ENCODE measurements around the gene SPG7.

The SPG7 gene

DNA sequence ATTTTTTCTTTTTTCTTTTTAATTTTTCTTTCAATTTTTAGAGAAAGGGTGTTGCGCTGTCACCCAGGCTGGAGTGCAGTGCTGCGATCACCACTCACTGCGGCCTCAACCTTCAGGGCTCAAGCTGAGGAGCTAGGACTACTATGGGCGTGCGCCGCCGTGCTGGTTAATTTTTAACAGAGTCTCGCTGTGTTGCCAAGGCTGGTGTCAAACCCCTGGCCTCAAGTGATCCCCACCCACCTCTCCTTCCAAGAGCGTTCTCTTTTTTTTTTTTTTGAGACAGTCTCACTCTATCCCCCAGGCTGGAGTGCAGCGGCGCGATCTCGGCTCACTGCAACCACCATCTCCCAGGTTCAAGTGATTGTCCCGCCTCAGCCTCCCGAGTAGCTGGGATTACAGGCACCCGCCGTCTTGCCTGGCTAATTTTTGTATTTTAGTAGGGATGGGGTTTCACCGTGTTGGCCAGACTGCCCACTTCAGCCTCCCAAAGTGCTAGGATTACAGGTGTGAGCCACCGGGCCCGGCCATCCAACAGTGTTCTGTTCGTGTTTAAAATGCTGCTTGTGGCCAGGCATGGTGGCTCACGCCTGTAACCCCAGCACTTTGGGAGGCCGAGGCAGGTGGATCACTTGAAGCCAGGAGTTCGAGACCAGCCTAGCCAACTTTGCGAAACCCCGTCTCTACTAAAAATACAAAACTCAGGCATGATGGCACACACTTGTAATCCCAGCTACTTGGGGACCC is 37.8 kb downstream of the SPG7 start:
- DNase-seq (ENCODE audit: low read depth in 2 of 2, low spot score in 1 of 2): no peak

DNA sequence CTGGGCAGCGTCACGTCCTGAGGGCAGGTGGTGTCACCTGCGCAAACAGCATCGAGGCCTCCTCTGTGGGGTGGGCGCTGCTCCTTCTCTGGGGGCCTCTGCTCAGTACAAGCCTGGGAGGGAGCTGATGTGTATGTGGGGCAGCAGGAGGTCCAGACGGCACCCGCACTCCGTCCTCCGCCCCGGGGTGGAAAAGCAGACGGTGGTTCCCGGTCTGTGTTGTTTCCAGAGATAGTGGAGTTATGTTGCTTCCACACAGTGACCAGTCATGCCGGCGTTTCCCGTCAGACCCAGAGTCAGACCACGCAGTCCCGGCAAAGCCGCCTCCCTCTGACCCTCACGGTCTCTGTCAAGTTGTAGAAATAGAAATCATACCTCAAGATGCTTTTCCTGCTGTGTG is 38.6 kb downstream of the SPG7 start:
- no peak for DNase-seq (ENCODE audit: low read depth in 2 of 2, low spot score in 1 of 2)

DNA sequence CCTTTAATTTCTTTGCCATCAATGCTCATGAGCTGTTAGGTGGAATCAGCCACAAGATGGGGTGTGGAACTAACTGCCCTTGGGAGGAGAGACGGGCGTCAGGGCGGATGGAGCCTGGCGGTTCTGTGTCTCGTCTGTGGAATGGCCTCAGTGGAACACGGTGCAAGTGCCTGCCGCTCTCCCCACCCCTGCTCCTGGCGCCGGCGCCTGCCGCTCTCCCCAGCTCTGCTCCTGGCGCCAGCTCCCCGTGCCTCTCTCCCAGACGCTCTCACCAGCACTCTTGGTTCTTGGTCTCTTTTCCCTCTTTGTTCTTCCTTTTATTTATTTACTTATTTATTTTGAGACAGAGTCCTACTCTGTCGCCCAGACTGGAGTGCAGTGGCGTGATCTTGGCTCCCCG is 39.1 kb downstream of the SPG7 start:
- DNase-seq (ENCODE audit: low read depth in 2 of 2, low spot score in 1 of 2): no peak

DNA sequence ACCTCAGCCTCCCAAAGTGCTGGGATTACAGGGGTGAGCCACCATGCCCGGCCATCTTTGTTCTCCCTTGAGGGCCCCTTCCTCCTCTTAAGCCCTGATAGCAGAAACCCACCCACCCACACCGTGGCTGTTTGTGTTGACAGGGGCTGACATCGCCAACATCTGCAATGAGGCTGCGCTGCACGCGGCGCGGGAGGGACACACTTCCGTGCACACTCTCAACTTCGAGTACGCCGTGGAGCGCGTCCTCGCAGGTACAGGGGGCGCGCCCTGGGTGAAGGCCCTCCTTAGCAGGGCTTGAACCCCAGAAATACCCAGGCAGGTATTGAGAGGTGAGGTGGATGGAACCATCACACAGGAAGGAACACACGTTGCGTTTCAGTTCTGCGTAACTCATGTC is 39.7 kb downstream of the SPG7 start:
- DNase-seq (ENCODE audit: low read depth in 2 of 2, low spot score in 1 of 2): no peak

DNA sequence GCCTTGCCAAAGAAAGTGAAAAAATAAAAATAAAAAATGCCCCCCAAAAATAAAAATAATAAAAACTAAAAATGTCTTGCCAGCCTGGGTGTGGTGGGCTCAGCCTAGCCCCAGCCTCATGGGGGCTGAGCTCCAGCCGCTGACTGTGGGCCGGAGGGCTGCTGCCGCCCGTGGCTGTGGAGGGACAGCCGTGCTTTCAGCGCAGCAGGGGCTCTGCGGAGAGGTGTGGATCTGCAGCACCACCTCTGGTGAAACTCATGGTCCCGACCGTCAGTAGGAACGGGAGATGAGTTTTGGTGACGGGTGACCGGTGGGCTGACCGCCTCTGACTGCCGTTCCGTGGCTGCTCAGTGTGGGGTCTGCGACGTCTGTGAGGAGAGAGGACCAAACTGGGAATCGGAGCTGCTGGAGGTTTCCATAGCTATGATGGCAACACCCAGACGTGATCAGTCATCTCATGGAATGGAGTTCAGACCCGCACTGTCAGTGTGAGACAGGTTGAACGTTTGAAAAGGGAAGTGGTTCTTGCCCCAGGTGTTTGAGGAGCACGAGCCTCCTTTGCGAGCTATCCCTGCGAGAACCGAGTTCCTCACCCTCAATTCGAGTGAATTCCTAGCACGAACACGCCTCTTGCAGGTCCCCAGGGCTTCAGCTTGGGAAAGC is 40.3 kb downstream of the SPG7 start:
- DNase-seq (ENCODE audit: low read depth in 2 of 2, low spot score in 1 of 2): no peak

DNA sequence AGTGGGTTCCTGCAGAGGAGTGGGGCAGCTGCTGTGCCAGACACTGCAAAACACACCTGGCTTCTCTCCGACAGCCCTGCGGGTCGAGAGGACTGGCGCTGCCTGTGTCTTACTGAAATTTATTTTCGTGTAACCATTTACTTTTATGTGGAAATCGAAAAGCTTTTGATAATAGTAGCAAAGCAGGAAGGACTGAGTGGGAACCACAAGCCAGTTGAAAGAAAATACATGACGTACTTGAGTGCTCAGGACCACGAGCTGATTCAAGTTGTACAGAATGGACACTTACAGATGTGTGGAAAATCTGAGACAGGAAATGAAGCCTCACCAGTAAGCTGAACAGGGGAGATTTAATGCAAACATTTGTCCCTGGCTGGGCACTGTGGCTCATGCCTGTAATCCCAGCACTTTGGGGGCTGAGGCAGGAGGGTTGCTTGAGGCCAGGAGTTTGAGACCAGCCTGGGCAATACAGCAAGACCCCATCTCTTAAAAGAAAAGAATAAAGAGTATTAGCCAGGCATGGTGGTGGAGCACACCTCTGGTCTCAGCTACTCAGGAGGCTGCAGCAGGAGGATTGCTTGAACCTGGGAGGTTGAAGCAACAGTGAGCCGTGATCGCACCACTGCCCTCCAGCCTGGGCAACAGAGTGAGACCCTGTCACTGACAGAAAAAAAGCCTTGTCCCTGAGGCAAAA is 41.0 kb downstream of the SPG7 start:
- DNase-seq (ENCODE audit: low read depth in 2 of 2, low spot score in 1 of 2): no peak

DNA sequence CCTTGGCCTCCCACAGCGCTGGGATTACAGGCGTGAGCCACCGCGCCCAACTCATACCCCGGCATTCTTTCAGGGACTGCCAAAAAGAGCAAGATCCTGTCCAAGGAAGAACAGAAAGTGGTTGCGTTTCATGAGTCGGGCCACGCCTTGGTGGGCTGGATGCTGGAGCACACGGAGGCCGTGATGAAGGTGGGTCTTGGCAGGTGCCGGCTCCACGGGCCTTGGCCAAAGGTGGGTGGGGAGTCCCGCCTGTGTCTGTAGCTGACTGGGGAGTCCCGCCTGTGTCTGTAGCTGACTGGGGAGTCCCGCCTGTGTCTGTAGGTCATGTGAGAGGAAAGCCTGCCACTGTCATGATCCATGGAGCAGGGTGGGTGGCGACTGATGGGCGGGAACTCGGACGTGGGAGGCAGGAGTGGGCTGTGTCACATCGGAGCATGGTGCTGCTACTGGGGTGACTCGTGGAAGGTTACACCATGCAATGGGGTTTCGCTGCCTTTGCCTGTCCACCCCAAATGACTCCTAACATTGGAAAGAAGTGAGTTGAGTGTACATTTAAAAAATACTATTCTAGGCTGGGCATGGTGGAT is 42.3 kb downstream of the SPG7 start:
- no peak for DNase-seq (ENCODE audit: low read depth in 2 of 2, low spot score in 1 of 2)

DNA sequence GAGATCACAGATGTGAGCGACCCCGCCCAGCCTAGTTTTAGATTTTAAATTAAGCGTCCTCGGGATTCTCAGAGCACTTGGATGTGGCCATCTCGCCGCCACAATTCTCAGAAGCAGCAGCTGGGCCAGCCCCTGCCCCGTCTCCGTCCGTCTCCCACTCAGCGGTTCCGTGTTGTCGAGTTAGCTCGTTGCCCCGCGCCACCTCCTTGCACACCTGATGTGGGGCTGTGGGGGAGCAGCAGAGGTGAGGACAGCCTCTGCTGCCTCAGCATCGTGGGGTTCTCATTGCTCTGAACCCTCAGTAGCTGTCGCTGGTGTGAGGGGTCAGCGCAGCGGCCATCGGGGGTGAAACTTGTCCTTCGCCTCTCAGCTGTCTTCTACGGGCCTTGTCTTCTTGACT is 44.1 kb downstream of the SPG7 start:
- no peak for DNase-seq (ENCODE audit: low read depth in 2 of 2, low spot score in 1 of 2)

DNA sequence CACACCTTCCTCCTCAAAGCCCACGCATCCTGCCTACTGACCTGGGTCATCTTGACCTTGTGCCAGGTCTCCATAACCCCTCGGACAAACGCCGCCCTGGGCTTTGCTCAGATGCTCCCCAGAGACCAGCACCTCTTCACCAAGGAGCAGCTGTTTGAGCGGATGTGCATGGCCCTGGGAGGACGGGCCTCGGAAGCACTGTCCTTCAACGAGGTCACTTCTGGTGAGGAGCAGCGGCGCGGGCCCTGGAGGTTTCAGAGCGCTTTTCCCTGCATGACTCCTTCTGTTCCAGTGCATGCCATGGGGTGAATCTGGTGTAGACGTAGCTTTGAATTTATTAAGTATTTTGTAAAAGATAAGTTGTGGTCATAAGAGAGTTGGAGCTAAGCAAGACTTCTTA is 44.7 kb downstream of the SPG7 start:
- DNase-seq (ENCODE audit: low read depth in 2 of 2, low spot score in 1 of 2): no peak

DNA sequence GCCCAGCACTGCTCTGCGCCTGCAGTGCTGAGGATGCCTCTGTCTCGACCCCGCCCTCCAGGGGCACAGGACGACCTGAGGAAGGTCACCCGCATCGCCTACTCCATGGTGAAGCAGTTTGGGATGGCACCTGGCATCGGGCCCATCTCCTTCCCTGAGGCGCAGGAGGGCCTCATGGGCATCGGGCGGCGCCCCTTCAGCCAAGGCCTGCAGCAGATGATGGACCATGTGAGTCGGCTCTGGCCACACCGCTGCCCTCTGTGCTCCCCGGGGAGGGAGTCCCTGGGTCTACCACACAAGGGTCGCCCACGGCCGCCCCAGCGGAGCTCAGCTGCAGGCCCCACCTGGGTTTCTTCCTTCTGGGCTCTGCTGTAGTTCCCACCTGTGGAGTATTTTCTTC is 45.5 kb downstream of the SPG7 start:
- no peak for DNase-seq (ENCODE audit: low read depth in 2 of 2, low spot score in 1 of 2)

DNA sequence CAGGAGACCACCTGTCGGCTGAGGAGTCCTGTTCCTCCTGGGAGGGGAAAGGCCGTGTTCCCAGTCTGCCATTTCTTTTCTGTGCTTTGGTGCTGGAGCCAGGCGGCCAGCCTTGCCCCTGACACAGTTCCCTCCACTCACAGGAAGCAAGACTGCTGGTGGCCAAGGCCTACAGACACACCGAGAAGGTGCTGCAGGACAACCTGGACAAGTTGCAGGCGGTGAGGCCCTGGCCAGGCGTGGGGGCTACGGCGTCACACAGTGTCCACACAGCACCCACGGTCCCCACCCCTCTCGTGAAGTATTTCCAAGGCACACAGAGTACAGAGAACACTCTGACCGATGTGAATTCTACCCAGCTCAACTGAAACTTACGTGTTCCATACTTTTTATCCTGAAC is 46.1 kb downstream of the SPG7 start:
- DNase-seq (ENCODE audit: low read depth in 2 of 2, low spot score in 1 of 2): no peak

DNA sequence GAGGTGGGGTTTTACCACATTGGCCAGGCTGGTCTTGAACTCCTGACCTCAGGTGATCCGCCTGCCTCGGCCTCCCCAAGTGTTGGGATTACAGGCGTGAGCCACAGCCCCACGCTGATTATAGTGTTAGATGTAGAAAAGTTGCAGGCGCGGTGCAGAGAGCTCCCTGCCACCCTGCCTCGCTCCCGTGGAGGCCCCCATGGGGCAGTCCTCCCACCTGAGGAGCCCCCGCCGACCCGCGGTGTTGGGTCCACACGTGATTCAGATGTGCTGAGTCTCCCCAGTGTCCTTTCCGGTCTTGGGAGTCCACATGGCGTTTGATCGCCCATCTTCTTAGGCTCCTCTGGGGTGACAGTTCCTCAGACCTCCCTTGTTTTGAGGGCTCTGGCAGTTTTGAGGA is 47.1 kb downstream of the SPG7 start:
- DNase-seq (ENCODE audit: low read depth in 2 of 2, low spot score in 1 of 2): no peak

DNA sequence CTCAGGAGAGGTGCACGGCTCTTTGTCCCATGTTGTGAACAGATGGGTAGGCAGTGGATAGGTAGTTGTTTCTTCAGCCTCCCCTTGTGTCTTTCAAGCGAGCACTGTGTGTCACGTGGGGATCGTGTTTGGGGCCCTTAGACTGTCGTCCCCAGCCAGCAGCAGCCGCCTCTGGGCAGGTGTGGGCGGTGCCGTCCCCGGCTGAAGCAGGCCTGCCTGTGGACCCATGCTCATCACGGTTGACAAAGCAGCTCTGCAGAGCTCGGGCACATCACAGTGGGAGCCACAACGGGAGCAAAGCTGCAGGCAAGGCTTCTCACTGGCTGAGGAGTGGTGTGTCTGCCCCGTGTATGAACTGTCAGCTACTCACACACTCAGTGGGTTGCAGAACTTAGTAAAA is 47.6 kb downstream of the SPG7 start:
- DNase-seq (ENCODE audit: low read depth in 2 of 2, low spot score in 1 of 2): no peak

DNA sequence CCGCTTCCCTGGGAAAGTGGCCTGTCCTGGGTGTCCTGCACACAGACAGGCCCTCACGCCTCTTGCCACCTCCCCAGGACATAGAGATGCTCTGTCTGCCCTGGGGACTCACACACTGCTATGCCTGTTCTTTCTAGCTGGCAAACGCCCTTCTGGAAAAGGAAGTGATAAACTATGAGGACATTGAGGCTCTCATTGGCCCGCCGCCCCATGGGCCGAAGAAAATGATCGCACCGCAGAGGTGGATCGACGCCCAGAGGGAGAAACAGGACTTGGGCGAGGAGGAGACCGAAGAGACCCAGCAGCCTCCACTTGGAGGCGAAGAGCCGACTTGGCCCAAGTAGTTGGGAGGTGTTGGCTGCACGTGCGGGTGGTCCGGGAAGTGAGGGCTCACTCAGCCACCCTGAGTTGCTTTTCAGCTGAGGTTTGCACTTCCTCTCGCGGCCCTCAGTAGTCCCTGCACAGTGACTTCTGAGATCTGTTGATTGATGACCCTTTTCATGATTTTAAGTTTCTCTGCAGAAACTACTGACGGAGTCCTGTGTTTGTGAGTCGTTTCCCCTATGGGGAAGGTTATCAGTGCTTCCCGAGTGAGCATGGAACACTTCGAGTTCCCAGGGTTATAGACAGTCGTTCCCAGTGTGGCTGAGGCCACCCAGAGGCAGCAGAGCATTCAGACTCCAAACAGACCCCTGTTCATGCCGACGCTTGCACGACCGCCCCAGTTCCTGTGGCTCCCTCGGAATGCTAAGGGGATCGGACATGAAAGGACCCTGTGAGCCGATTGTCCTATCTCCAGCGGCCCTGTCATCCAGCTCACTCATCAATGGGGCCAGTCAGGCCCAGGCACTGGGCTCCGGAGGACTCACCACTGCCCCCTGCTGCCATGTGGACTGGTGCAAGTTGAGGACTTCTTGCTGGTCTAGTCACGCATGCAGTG is 48.8 kb downstream of the SPG7 start:
- peak; percentile 55 to 61 for DNase-seq (ENCODE audit: low read depth in 2 of 2, low spot score in 1 of 2)

DNA sequence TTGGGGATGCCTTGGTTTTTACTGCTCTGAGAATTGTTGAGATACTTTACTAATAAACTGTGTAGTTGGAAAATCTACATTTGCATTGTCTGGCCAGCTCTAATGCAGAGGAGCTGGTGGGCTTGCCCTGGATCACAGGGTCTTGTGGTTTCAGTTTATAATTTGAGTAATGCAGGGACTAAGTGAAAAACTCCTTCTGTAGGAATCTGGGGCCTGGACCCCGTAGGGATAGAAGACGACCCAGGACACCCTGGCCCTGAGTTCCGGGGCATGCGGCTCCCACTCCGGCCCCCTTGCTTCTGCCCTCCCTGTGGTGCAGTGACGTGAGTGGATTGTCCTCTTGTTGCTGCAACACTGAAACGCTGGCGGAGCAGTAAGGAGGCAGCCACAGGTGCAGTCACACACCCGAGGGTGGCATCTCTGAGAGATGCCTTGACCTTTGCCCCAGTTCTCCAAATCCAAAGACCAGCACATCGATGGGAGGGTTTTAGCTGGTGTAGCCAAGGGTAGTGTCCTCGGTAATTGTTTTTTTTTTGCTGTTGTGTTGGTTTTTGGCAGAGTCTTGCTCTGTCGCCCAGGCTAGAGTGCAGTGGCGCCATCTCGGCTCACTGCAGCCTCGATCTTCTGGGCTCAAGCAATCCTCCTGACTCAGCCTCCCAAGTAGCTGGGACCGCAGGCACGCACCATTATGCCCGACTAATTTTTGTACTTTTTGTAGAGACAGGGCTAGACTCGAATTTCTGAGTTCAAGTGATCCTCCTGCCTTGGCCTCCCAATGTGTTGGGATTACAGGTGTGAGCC is 49.7 kb downstream of the SPG7 start:
- DNase-seq (ENCODE audit: low read depth in 2 of 2, low spot score in 1 of 2): no peak

DNA sequence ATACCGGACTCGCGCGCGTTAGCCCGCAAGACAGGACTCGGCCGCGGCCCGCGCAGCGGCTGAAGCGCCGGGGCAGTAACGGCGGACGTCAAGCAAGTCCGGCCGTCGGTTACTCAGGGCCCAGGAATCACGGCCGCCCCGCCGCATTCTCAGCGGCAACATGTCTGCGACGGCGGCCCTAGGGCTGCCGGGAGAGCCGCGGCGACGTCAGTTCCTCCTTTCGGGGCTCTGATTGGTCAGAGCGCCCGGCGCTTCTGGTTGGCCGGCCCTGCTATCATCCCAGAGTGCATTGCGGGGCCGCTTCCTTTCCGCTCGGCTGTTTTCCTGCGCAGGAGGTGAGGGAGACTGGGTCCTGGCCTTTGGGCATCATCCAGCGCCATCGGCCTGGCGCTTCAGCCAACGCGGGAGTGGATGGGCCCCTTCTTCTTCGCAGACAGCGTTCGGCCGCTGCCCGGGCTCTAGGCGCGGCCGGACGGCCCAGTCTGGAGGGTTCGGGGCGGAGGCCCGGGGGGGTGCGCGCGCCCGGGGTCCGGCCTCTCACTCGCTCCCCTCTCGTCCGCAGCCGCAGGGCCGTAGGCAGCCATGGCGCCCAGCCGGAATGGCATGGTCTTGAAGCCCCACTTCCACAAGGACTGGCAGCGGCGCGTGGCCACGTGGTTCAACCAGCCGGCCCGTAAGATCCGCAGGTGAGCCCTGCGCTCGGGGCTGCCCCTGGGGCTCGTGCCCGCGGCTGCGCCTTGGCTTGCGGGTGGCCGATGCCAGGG is 52.4 kb downstream of the SPG7 start, which contains the start of gene RPL13:
TSS of gene RPL13 (plus strand) at position 305 of the 764 bp plus-strand sequence. CDS start at position 583, 278 bp downstream.
- peak; percentile 78 to 86 for DNase-seq (ENCODE audit: low read depth in 2 of 2, low spot score in 1 of 2)

DNA sequence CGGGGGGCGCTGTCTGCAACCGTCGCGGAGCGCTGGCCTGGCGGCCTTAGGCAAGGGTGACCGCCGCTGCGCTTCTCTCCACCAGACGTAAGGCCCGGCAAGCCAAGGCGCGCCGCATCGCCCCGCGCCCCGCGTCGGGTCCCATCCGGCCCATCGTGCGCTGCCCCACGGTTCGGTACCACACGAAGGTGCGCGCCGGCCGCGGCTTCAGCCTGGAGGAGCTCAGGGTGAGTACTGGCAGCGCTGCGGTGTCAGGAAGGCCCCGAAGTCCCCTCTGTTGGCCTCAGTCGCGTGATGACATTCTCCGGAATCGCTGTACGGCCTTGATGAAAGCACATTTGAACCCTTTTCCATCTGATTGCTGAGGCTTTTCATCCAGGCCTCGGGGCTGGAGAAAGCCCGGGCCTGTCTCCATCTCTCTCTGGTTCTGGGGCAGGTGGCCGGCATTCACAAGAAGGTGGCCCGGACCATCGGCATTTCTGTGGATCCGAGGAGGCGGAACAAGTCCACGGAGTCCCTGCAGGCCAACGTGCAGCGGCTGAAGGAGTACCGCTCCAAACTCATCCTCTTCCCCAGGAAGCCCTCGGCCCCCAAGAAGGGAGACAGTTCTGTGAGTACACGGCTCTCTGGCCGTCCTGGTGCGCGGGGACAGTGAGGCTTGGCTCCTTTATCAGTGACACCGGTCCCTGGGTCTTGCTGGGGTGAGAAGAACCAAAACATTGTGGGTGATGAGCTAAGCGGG is 53.1 kb downstream of the SPG7 start:
- no peak for DNase-seq (ENCODE audit: low read depth in 2 of 2, low spot score in 1 of 2)

DNA sequence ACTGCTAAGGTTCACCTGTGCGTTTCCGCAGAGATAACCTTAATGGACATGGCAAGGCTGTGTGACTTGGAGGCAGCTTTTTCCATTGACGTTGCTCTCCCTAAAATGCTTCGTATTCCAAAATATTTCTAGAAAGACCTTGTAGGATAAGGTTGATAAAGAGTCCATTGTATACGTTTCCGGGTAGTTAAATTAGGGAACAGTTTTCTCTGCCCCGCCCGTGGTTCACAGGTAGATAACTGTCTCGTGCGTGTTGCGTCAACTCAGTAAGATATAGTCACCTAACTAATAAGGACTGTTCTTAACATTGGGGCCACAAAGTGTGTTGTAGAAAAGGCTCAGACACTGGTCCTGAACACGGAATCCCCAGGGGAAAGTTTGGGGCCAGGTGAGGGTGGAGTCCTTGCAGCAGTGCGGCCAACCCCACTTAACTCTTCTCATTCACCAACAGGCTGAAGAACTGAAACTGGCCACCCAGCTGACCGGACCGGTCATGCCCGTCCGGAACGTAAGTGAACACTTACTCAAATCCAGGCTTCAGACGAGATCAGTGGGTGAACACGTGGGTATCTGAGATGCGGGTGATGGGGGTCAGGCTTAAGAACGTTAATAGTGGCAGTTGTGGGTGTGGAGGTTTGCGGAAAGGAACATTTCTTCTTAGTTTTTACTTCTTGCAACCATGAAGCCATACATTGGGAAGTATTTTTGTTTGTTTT is 53.8 kb downstream of the SPG7 start:
- DNase-seq (ENCODE audit: low read depth in 2 of 2, low spot score in 1 of 2): no peak
